NCI-H1092 (cell line): Measurements from ENCODE around the gene INVS.
A peak's percentile ranks its signal among the peaks of the same experiment; 100 is the strongest.
"Not testable (repeated sequence)": the region's sequence is repeated elsewhere in the genome, so short reads cannot be mapped to it uniquely, and the experiment has no call there.

Source experiments
- DNase-seq: peaks from one replicate; lab custom pipeline; 2025; lab: John Stamatoyannopoulos, UW

The INVS gene

GRCh38 chr9:100098887-100099721 lies at the start of gene INVS, which contains the start of gene ERP44:
TSS of gene INVS (plus strand) at chr9:100099243. CDS start at chr9:100104522, 5,279 bp downstream.
TSS of gene ERP44 (minus strand) at chr9:100099000. CDS start at chr9:100098840, 160 bp downstream.
- peak; percentile 99 for DNase-seq

GRCh38 chr9:100049551-100049950 lies 49.5 kb upstream of the INVS start:
- no peak for DNase-seq

- no peak for DNase-seq
These were observed 46.7 kb upstream of the INVS start for GRCh38 chr9:100052375-100052774.

- DNase-seq = no peak
These were observed 42.5 kb upstream of the INVS start for GRCh38 chr9:100056561-100056960.

- no peak for DNase-seq
These were observed 41.4 kb upstream of the INVS start for GRCh38 chr9:100057624-100058023.

- DNase-seq = no peak
These were observed 40.1 kb upstream of the INVS start for GRCh38 chr9:100058699-100059579.

- not testable (repeated sequence) for DNase-seq
These were observed 36.4 kb upstream of the INVS start for GRCh38 chr9:100062683-100063082.

- DNase-seq = no peak
These were observed 35.9 kb upstream of the INVS start for GRCh38 chr9:100063185-100063584.

GRCh38 chr9:100064872-100065581 lies 34.0 kb upstream of the INVS start:
- no peak for DNase-seq

- no peak for DNase-seq
These were observed 32.5 kb upstream of the INVS start for GRCh38 chr9:100066539-100066938.

- DNase-seq = not testable (repeated sequence)
These were observed 31.1 kb upstream of the INVS start for GRCh38 chr9:100067990-100068389.

GRCh38 chr9:100069068-100069467 lies 30.0 kb upstream of the INVS start:
- not testable (repeated sequence) for DNase-seq

- no peak for DNase-seq
These were observed 28.7 kb upstream of the INVS start for GRCh38 chr9:100070104-100071041.

- DNase-seq = no peak
These were observed 27.8 kb upstream of the INVS start for GRCh38 chr9:100071271-100071670.

- DNase-seq = no peak
These were observed 26.2 kb upstream of the INVS start for GRCh38 chr9:100072805-100073204.

GRCh38 chr9:100074093-100074492 lies 24.9 kb upstream of the INVS start:
- DNase-seq = no peak

GRCh38 chr9:100074989-100075388 lies 24.1 kb upstream of the INVS start:
- no peak for DNase-seq

GRCh38 chr9:100076256-100076655 lies 22.8 kb upstream of the INVS start:
- not testable (repeated sequence) for DNase-seq

- no peak for DNase-seq
These were observed 16.3 kb upstream of the INVS start for GRCh38 chr9:100082782-100083181.

GRCh38 chr9:100083448-100084127 lies 15.5 kb upstream of the INVS start:
- no peak for DNase-seq

- no peak for DNase-seq
These were observed 15.0 kb upstream of the INVS start for GRCh38 chr9:100084128-100084453.
